HepG2 (cell line): Measurements from ENCODE around the gene GZF1. TPM values are rescaled to one million over a fixed set of nuclear protein-coding genes. Genes with fewer than 3 reads are reported as not detected.
A peak's percentile ranks its signal among the peaks of the same experiment; 100 is the strongest.

Source experiments
- CCAR2 ChIP-seq: fragments of 200-400 bp; formaldehyde crosslinking; optimal IDR thresholded peaks from 2 replicates; pipeline ENCODE3; 2018; ENCODE audit warnings: low read depth, mild to moderate bottlenecking, low read length, moderate library complexity
- FOSL2 ChIP-seq: sonication (generic); formaldehyde crosslinking; IDR thresholded peaks from 2 replicates; pipeline ENCODE4 v1.4.0; 2020; ENCODE audit warnings: missing genetic modification reagents
- FOXP1 ChIP-seq, 2 experiments: fragments of 450-650 bp in 1 of 2; IDR thresholded peaks; 2 replicates each; pipeline ENCODE4 v1.6.1; 2017 to 2018; ENCODE audit warnings: antibody characterized with exemption in 1 of 2
- HNF4G ChIP-seq, 2 experiments: sonication (generic) in 1 of 2; formaldehyde crosslinking in 1 of 2; IDR thresholded peaks; 2 replicates each; pipeline versions ENCODE4 v1.4.0 to v1.6.1; 2011 to 2020; ENCODE audit warnings: borderline replicate concordance in 2 of 2, low read depth in 2 of 2, mild to moderate bottlenecking in 2 of 2, low read length in 1 of 2, missing genetic modification reagents in 1 of 2, moderate library complexity in 1 of 2
- HOXA3 ChIP-seq: sonication (generic); formaldehyde crosslinking; IDR thresholded peaks from 2 replicates; pipeline ENCODE4 v1.5.0; 2020; ENCODE audit warnings: missing genetic modification reagents
- KDM6A ChIP-seq: IDR thresholded peaks from 2 replicates; pipeline ENCODE4 v1.6.1; 2016; ENCODE audit warnings: low read depth
- MEF2D ChIP-seq: sonication (generic); formaldehyde crosslinking; IDR thresholded peaks from 2 replicates; pipeline ENCODE4 v1.5.1; 2020; ENCODE audit warnings: mild to moderate bottlenecking, missing genetic modification reagents
- NCOA5 ChIP-seq: sonication (generic); formaldehyde crosslinking; IDR thresholded peaks from 2 replicates; pipeline ENCODE4 v1.4.0; 2020; ENCODE audit warnings: missing genetic modification reagents
- NFIC ChIP-seq: IDR thresholded peaks from 2 replicates; pipeline ENCODE4 v1.6.1; 2012; ENCODE audit warnings: mild to moderate bottlenecking, low read length, inconsistent platforms
- PRPF4 ChIP-seq: fragments of 200-400 bp; formaldehyde crosslinking; IDR thresholded peaks from 2 replicates; pipeline ENCODE4 v1.6.1; 2016; ENCODE audit warnings: low read length, low read depth; ENCODE audit not compliant: poor library complexity, severe bottlenecking
- SMARCE1 ChIP-seq: fragments of 450-650 bp; IDR thresholded peaks from 2 replicates; pipeline ENCODE4 v1.6.1; 2017; ENCODE audit warnings: borderline replicate concordance
- ZFP1 ChIP-seq: IDR thresholded peaks from 2 replicates; pipeline ENCODE4 v1.6.1; 2016
- ZNF564 ChIP-seq: sonication (generic); formaldehyde crosslinking; IDR thresholded peaks from 2 replicates; pipeline ENCODE4 v1.8.1; 2023; ENCODE audit warnings: mild to moderate bottlenecking, missing genetic modification reagents
- ZNF567 ChIP-seq: sonication (generic); formaldehyde crosslinking; IDR thresholded peaks from 2 replicates; pipeline ENCODE4 v1.8.1; 2023; ENCODE audit warnings: mild to moderate bottlenecking, missing genetic modification reagents, borderline replicate concordance
- ZNF83 ChIP-seq: sonication (generic); formaldehyde crosslinking; IDR thresholded peaks from 2 replicates; pipeline ENCODE4 v1.4.0; 2020; ENCODE audit warnings: missing genetic modification reagents, mild to moderate bottlenecking, borderline replicate concordance
- polyA plus RNA-seq, 8 experiments: library from polyadenylated mRNA; depleted of rRNA in 3 of 8; stranded (reverse) in 7 of 8; unstranded in 1 of 8; fragments of >200 nt; fragmentation: Illumina TruSeq in 4 of 8; extraction: Trizol in 4 of 8; gene quantifications; 2 replicates each; pipeline versions ENCODE4 v1.2.1 to v1.2.3, GENCODE V29; 2011 to 2016; ENCODE audit warnings: low read depth in 4 of 8, missing spikeins in 1 of 8, mixed read lengths in 1 of 8; ENCODE audit not compliant: insufficient read depth in 1 of 8
- total RNA-seq, 5 experiments: library from RNA; depleted of rRNA; stranded (reverse); fragments of >200 nt; fragmentation: Illumina TruSeq; extraction: Trizol; gene quantifications; 2 replicates each; pipeline ENCODE4 v1.2.3, GENCODE V29; 2016; ENCODE audit warnings: low read depth in 1 of 5
- TF ChIP-seq, protein P1 (sequence below): fragments of 450-650 bp; IDR thresholded peaks from 2 replicates; pipeline ENCODE4 v1.6.1; 2017
- TF ChIP-seq, protein P2 (sequence below): sonication (generic); formaldehyde crosslinking; IDR thresholded peaks from 2 replicates; pipeline ENCODE4 v1.4.0; 2020; ENCODE audit warnings: missing genetic modification reagents, borderline replicate concordance
- TF ChIP-seq, protein P3 (sequence below): sonication (generic); formaldehyde crosslinking; IDR thresholded peaks from 2 replicates; pipeline ENCODE4 v1.8.0; 2022; ENCODE audit warnings: missing genetic modification reagents, mild to moderate bottlenecking, borderline replicate concordance
- TF ChIP-seq, protein P4 (sequence below): sonication (generic); formaldehyde crosslinking; IDR thresholded peaks from 2 replicates; pipeline ENCODE4 v1.8.0; 2022; ENCODE audit warnings: mild to moderate bottlenecking, missing genetic modification reagents, moderate library complexity
- TF ChIP-seq, protein P5 (sequence below): fragments of 450-650 bp; IDR thresholded peaks from 2 replicates; pipeline ENCODE4 v1.6.1; 2016
- TF ChIP-seq, protein P6 (sequence below): IDR thresholded peaks from 2 replicates; pipeline ENCODE4 v1.6.1; 2012; ENCODE audit warnings: inconsistent platforms
- TF ChIP-seq, protein P7 (sequence below): sonication (generic); formaldehyde crosslinking; conservative IDR thresholded peaks from 2 replicates; pipeline ENCODE4 v1.4.0; 2020; ENCODE audit warnings: missing genetic modification reagents

GZF1 gene
- total and polyA plus RNA-seq, 2 of the 13 experiments (the other 11 are each of a cell fraction or from before 2014, with no cell fraction given), result 16.9 to 26.0 TPM

DNA sequence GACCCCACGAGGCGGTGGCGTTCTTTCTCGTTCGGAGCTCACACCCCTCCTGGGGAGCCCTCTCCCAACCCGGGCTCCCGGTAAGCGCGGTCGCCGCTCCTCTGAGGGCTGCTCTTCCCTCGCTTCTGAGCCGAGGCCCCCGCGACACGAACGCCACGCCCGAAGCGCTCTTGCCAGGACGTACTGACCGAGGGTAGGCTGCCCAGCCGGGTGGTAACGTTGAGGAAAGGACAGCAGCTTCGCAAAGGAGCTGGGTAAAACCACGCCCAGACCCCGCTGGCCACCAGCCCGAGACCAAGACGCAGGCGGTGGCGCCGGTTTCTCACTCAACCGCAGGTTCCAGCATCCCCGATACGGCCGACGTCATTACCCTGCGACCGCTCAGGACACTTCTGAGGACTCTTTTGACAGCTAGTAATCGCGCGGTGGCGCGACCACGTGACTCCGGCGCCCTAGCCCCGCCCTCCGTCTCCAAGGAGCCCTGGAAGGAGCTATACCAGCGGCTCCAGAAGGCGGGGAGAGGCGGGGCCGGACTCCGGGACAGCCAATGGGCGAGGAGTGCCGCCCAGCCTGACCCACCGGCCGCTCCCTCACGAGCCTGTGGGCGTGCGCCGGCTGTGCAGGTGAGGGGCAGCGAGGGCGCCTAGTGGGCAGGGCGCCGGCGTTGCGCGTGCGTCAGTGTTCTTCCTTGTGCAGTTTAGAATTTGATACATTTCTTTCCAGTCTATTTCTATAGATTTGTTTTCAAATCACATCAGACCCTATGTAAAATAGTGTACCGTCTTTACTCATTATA lies 4.0 kb upstream of the GZF1 start (continued):
- TF ChIP-seq HNF4G (IDR thresholded peaks at IDR 0.05; ENCODE audit: borderline replicate concordance, low read depth, low read length) (no peak), HNF4G (CRISPR knock-in tag; IDR thresholded peaks at IDR 0.05; ENCODE audit: borderline replicate concordance, low read depth) (0 out of 2 replicates have a peak, but pooled peaks have one; percentile 65), FOXP1 (IDR thresholded peaks at IDR 0.05) (no peak), FOXP1 (CRISPR knock-in tag; IDR thresholded peaks at IDR 0.05) (peak; percentile 67), CCAR2 (no peak), ZNF83 (CRISPR knock-in tag) (peak; percentile 92), ZNF564 (CRISPR knock-in tag) (no peak), MEF2D (CRISPR knock-in tag) (peak; percentile 89), SMARCE1 (no peak), ZFP1 (CRISPR knock-in tag) (no peak), FOSL2 (peak; percentile 53; the same call in 1 of the 2 replicates), KDM6A (CRISPR knock-in tag) (no peak), HOXA3 (CRISPR knock-in tag) (peak; percentile 99), ZNF567 (CRISPR knock-in tag) (peak; percentile 88; the same call in 1 of the 2 replicates), PRPF4 (no peak), NFIC (no peak), NCOA5 (peak; percentile 61; the same call in 1 of the 2 replicates)
- TF ChIP-seq, protein P1, sequence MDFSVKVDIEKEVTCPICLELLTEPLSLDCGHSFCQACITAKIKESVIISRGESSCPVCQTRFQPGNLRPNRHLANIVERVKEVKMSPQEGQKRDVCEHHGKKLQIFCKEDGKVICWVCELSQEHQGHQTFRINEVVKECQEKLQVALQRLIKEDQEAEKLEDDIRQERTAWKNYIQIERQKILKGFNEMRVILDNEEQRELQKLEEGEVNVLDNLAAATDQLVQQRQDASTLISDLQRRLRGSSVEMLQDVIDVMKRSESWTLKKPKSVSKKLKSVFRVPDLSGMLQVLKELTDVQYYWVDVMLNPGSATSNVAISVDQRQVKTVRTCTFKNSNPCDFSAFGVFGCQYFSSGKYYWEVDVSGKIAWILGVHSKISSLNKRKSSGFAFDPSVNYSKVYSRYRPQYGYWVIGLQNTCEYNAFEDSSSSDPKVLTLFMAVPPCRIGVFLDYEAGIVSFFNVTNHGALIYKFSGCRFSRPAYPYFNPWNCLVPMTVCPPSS, result no peak
- TF ChIP-seq, protein P2, sequence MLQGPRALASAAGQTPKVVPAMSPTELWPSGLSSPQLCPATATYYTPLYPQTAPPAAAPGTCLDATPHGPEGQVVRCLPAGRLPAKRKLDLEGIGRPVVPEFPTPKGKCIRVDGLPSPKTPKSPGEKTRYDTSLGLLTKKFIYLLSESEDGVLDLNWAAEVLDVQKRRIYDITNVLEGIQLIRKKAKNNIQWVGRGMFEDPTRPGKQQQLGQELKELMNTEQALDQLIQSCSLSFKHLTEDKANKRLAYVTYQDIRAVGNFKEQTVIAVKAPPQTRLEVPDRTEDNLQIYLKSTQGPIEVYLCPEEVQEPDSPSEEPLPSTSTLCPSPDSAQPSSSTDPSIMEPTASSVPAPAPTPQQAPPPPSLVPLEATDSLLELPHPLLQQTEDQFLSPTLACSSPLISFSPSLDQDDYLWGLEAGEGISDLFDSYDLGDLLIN, result peak; percentile 88
- TF ChIP-seq, protein P3, sequence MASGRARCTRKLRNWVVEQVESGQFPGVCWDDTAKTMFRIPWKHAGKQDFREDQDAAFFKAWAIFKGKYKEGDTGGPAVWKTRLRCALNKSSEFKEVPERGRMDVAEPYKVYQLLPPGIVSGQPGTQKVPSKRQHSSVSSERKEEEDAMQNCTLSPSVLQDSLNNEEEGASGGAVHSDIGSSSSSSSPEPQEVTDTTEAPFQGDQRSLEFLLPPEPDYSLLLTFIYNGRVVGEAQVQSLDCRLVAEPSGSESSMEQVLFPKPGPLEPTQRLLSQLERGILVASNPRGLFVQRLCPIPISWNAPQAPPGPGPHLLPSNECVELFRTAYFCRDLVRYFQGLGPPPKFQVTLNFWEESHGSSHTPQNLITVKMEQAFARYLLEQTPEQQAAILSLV, result peak; percentile 67; the same call in 1 of the 2 replicates
- TF ChIP-seq, protein P4, sequence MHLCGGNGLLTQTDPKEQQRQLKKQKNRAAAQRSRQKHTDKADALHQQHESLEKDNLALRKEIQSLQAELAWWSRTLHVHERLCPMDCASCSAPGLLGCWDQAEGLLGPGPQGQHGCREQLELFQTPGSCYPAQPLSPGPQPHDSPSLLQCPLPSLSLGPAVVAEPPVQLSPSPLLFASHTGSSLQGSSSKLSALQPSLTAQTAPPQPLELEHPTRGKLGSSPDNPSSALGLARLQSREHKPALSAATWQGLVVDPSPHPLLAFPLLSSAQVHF (CRISPR knock-in tag), result no peak
- TF ChIP-seq, protein P5, sequence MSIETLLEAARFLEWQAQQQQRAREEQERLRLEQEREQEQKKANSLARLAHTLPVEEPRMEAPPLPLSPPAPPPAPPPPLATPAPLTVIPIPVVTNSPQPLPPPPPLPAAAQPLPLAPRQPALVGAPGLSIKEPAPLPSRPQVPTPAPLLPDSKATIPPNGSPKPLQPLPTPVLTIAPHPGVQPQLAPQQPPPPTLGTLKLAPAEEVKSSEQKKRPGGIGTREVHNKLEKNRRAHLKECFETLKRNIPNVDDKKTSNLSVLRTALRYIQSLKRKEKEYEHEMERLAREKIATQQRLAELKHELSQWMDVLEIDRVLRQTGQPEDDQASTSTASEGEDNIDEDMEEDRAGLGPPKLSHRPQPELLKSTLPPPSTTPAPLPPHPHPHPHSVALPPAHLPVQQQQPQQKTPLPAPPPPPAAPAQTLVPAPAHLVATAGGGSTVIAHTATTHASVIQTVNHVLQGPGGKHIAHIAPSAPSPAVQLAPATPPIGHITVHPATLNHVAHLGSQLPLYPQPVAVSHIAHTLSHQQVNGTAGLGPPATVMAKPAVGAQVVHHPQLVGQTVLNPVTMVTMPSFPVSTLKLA, result peak; percentile 79
- TF ChIP-seq, protein P6, sequence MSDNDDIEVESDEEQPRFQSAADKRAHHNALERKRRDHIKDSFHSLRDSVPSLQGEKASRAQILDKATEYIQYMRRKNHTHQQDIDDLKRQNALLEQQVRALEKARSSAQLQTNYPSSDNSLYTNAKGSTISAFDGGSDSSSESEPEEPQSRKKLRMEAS, result peak; percentile 95
- TF ChIP-seq, protein P7, sequence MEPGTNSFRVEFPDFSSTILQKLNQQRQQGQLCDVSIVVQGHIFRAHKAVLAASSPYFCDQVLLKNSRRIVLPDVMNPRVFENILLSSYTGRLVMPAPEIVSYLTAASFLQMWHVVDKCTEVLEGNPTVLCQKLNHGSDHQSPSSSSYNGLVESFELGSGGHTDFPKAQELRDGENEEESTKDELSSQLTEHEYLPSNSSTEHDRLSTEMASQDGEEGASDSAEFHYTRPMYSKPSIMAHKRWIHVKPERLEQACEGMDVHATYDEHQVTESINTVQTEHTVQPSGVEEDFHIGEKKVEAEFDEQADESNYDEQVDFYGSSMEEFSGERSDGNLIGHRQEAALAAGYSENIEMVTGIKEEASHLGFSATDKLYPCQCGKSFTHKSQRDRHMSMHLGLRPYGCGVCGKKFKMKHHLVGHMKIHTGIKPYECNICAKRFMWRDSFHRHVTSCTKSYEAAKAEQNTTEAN (CRISPR knock-in tag), result no peak
